Prostate gland (tissue), 2 donors: Measurements from ENCODE around the gene ATP5MG. TPM values are rescaled to one million over a fixed set of nuclear protein-coding genes. Genes with fewer than 3 reads are reported as not detected.

ENCODE experiments used
- DNase-seq: peaks from one replicate; pipeline ENCODE4 v3.0.0-alpha.2; 2019; ENCODE audit warnings: low spot score
- H3K27ac ChIP-seq, 2 donors: fragments of 200-600 bp; sonication (generic); 2 replicates each; pipeline ENCODE4 v1.5.1; 2017 to 2019
- H3K27me3 ChIP-seq: fragments of 200-600 bp; sonication (generic); replicated peaks from 2 replicates; pipeline ENCODE4 v1.5.1; 2019; ENCODE audit not compliant: insufficient read depth
- H3K36me3 ChIP-seq, 2 donors: fragments of 200-600 bp; sonication (generic); 1 replicate in 1 of 2; 2 replicates in 1 of 2; pipeline versions ENCODE4 v1.5.1 to v1.8.1; 2017 to 2019
- H3K4me1 ChIP-seq: fragments of 200-600 bp; sonication (generic); replicated peaks from 2 replicates; pipeline ENCODE4 v1.5.1; 2019
- H3K4me3 ChIP-seq, 2 donors: fragments of 200-600 bp; sonication (generic); 2 replicates each; pipeline ENCODE4 v1.5.1; 2017 to 2019
- H3K9me3 ChIP-seq: fragments of 200-600 bp; sonication (generic); 2 replicates; pipeline ENCODE4 v1.5.1; 2017
- POLR2A ChIP-seq: fragments of 450-650 bp; IDR thresholded peaks from one replicate; pipeline ENCODE4 v1.6.1; 2016; ENCODE audit warnings: antibody characterized with exemption, mild to moderate bottlenecking
- POLR2AphosphoS5 ChIP-seq: sonication (generic); formaldehyde crosslinking; IDR thresholded peaks from one replicate; pipeline ENCODE4 v1.6.1; 2017; ENCODE audit warnings: antibody characterized with exemption
- WGBS: methylation state at CpG from one replicate; pipeline ENCODE4 v1.1.5; 2018; 5-methylcytosine and 5-hydroxymethylcytosine counted together
- intact Hi-C: fragments of 100-400 bp; cut with DNase I; formaldehyde crosslinking; loops from one replicate; pipeline ENCODE4 v1.14.2; 2022
- total RNA-seq, 2 donors: library from RNA; depleted of rRNA; stranded (reverse); fragments of >200 nt; gene quantifications; one replicate each; pipeline ENCODE4 v1.1.0, GENCODE V29; 2016
- TF ChIP-seq, protein P1 (sequence below), 4 experiments: fragments of 200-600 bp in 2 of 4; fragments of 450-650 bp in 2 of 4; sonication (generic) in 2 of 4; IDR thresholded peaks; 1 replicate in 3 of 4; 2 replicates in 1 of 4; pipeline ENCODE4 v1.5.1; 2016 to 2019; ENCODE audit warnings: antibody characterized with exemption in 4 of 4, mild to moderate bottlenecking in 2 of 4, moderate library complexity in 2 of 4

ATP5MG gene
- total RNA-seq, 2 donors from 2014 or later: 32.9 to 66.4 TPM

DNA sequence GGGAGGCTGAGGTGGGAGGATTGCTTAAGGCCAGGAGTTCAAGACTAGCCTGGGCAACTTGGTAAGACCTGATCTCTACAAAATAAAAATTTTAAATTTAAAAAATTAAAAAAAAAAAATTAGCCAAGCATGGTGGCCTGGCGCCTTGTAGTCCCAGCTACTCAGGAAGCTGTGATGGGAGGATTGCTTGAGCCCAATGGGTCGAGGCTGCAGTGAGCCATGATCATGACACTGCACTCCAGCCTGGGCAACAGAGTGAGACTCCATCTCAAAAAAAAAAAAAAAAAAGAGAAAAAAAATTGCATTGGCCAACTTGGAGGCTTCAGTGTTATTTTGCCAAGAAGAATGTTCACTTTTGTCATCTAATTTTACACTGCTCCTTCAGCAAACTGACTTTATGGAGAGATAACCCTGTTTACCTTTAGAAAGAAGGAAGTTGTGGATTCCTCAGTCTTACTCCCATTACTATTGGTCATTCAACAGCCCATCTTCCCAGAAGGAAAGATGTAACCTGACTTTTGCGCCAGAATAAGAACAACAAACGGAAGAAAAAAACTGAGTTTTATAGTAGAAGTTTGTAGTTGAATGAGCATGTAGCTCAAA is 48.0 kb downstream of the ATP5MG start:
- Histone ChIP-seq H3K9me3 (no peaks in the 10 kb centered on the region), H3K4me3 (no peak overlapping the region), H3K27ac (no peak overlapping the region), H3K4me1 (no peaks in the 10 kb centered on the region), H3K36me3 (no peaks in the 10 kb centered on the region), H3K27me3 (no peaks in the 10 kb centered on the region)
- TF ChIP-seq POLR2AphosphoS5 (no peak), POLR2A (no peak)
- TF ChIP-seq, protein P1, sequence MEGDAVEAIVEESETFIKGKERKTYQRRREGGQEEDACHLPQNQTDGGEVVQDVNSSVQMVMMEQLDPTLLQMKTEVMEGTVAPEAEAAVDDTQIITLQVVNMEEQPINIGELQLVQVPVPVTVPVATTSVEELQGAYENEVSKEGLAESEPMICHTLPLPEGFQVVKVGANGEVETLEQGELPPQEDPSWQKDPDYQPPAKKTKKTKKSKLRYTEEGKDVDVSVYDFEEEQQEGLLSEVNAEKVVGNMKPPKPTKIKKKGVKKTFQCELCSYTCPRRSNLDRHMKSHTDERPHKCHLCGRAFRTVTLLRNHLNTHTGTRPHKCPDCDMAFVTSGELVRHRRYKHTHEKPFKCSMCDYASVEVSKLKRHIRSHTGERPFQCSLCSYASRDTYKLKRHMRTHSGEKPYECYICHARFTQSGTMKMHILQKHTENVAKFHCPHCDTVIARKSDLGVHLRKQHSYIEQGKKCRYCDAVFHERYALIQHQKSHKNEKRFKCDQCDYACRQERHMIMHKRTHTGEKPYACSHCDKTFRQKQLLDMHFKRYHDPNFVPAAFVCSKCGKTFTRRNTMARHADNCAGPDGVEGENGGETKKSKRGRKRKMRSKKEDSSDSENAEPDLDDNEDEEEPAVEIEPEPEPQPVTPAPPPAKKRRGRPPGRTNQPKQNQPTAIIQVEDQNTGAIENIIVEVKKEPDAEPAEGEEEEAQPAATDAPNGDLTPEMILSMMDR (IDR thresholded peaks at IDR 0.05): no peak
- 93% methylated on average over 4 of the region's 4 CpGs for WGBS
- intact Hi-C loops: no loop called here
- no peak for DNase-seq

DNA sequence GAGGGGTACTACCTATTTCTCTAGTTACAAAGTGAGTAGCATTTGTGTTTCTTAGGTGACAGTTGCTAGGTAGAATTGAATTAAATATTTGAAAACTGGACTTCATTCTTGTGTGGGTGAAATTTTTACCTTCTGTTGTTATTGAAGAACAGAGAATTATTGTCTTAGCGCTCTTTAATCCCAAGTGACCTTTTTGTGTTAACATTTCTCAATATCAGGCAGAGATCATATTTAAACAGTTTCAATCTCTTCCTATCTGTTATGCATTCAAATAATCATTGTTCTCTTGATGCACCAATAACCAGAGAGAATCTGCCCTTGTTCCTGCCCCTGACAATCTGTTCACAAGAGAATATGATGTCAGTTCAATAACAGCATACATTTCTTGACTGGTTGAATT is 49.0 kb downstream of the ATP5MG start:
- no peak for DNase-seq
- TF ChIP-seq, protein P1 (IDR thresholded peaks at IDR 0.05): no peak
- no peak for TF ChIP-seq POLR2AphosphoS5
- TF ChIP-seq POLR2A: no peak
- no peaks in the 10 kb centered on the region for H3K36me3 ChIP-seq
- WGBS: 66% methylated on average over 1 of the region's 1 CpG
- no peak overlapping the region for H3K4me3 ChIP-seq
- H3K27me3 ChIP-seq: no peaks in the 10 kb centered on the region
- H3K9me3 ChIP-seq: no peaks in the 10 kb centered on the region
- intact Hi-C loops: no loop called here
- H3K4me1 ChIP-seq: no peaks in the 10 kb centered on the region
- no peak overlapping the region for H3K27ac ChIP-seq

Other genes starting within 250 kb of the ATP5MG start
- 1 to 10 TPM; 3.0 to 5.6 TPM for gene SCN4B, start 248.8 kb upstream of the ATP5MG start, total RNA-seq
- gene SCN2B, start 225.0 kb upstream of the ATP5MG start, total RNA-seq: 1 to 10 TPM in 1 of 2 donors, under 1 TPM in 1; 0.68 to 1.1 TPM
- gene JAML, start 176.6 kb upstream of the ATP5MG start, total RNA-seq: 1 to 10 TPM; 2.3 to 8.5 TPM
- gene MPZL3, start 149.2 kb upstream of the ATP5MG start, total RNA-seq: 10 to 100 TPM in 1 of 2 donors, 1 to 10 TPM in 1; 6.2 to 13.0 TPM
- 100 to 1,000 TPM in 1 of 2 donors, 10 to 100 TPM in 1; 73.7 to 103 TPM for gene MPZL2, start 137.3 kb upstream of the ATP5MG start, total RNA-seq
- gene CD3E, start 96.9 kb upstream of the ATP5MG start, total RNA-seq: 1 to 10 TPM; 2.8 to 4.6 TPM
- 1 to 10 TPM in 1 of 2 donors, under 1 TPM in 1; 0.55 to 4.4 TPM for gene CD3D, start 58.9 kb upstream of the ATP5MG start, total RNA-seq
- gene CD3G, start 57.3 kb upstream of the ATP5MG start, total RNA-seq: 1 to 10 TPM; 1.2 to 1.7 TPM
- 10 to 100 TPM; 50.2 to 57.9 TPM for gene UBE4A, start 42.0 kb upstream of the ATP5MG start, total RNA-seq
- gene KMT2A, start 34.9 kb downstream of the ATP5MG start, total RNA-seq: 10 to 100 TPM; 82.6 to 89.0 TPM
- 1 to 10 TPM; 3.1 to 7.7 TPM for gene TTC36, start 125.9 kb downstream of the ATP5MG start, total RNA-seq
- gene TMEM25, start 129.6 kb downstream of the ATP5MG start, total RNA-seq: 10 to 100 TPM; 52.4 to 64.2 TPM
- gene IFT46, start 164.3 kb downstream of the ATP5MG start, total RNA-seq: 10 to 100 TPM; 38.9 to 48.4 TPM
- gene ARCN1, start 170.8 kb downstream of the ATP5MG start, total RNA-seq: 100 to 1,000 TPM; 108 to 132 TPM
- gene PHLDB1, start 206.0 kb downstream of the ATP5MG start, total RNA-seq: 100 to 1,000 TPM in 1 of 2 donors, 10 to 100 TPM in 1; 74.5 to 113 TPM